ENCODE measurements around the gene FAT1.
"Not testable (repeated sequence)": the region's sequence is repeated elsewhere in the genome, so short reads cannot be mapped to it uniquely, and the experiment has no call there.

Gene FAT1, protein sequence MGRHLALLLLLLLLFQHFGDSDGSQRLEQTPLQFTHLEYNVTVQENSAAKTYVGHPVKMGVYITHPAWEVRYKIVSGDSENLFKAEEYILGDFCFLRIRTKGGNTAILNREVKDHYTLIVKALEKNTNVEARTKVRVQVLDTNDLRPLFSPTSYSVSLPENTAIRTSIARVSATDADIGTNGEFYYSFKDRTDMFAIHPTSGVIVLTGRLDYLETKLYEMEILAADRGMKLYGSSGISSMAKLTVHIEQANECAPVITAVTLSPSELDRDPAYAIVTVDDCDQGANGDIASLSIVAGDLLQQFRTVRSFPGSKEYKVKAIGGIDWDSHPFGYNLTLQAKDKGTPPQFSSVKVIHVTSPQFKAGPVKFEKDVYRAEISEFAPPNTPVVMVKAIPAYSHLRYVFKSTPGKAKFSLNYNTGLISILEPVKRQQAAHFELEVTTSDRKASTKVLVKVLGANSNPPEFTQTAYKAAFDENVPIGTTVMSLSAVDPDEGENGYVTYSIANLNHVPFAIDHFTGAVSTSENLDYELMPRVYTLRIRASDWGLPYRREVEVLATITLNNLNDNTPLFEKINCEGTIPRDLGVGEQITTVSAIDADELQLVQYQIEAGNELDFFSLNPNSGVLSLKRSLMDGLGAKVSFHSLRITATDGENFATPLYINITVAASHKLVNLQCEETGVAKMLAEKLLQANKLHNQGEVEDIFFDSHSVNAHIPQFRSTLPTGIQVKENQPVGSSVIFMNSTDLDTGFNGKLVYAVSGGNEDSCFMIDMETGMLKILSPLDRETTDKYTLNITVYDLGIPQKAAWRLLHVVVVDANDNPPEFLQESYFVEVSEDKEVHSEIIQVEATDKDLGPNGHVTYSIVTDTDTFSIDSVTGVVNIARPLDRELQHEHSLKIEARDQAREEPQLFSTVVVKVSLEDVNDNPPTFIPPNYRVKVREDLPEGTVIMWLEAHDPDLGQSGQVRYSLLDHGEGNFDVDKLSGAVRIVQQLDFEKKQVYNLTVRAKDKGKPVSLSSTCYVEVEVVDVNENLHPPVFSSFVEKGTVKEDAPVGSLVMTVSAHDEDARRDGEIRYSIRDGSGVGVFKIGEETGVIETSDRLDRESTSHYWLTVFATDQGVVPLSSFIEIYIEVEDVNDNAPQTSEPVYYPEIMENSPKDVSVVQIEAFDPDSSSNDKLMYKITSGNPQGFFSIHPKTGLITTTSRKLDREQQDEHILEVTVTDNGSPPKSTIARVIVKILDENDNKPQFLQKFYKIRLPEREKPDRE (N-terminal part only)

DNA sequence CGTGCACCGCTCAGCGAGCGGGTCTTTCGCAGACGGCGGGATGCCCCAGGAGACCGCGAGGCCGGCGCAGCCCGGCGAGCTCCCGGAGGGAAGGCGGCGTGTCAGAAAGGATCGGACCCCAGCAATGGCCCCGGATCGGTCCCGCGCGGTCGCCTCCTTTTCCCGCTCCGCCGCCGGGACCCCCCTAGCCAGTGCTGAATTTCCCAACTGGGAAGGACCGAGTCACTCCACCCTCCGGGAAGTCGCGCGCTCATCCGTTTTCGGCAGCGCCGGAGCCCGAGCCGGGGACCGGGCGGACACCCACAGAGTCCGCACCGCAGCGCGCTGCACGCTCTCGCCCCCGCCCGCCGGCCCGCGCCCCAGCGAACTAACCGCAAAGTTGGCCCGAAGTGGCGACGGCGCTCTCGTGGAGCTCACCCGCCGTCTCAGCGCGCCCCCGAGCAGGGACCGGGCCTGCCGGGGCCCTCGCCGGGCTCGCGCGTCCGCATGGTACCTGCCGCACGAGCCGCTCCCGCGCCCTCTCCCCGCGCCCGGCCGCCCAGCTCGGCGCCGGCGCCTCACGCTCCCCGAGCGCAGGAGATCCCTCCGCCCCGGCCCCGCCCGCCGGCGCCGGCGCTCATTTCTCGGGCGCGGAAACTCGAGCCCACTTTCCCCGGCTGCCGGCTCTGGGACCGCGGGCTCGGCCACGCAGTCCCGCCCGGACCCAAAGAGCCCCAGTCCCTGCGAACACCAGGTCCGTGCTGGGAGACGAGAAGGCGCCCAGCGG lies at the start of gene FAT1:
Gene FAT1 (minus strand): TSS at position 565 of the 766 bp plus-strand sequence. CDS start 14,029 bp downstream, outside the sequence.
- Mint-ChIP-seq H3K9me3 (no peaks in the 10 kb centered on the region), H3K4me3 (no peak within 1 kb of the TSS), H3K4me1 (no peaks in the 10 kb centered on the region), H3K36me3 (no peaks in the 10 kb centered on the region), H3K27ac (no peak within 1 kb of the TSS)
- DNase-seq (ENCODE audit: low spot score in 2 of 2), result no peak
- ATAC-seq, result no peak

- no peak overlapping the region for H3K27ac Mint-ChIP-seq
- H3K9me3 Mint-ChIP-seq, result peaks cover 13% of the 10 kb centered on the region
- no peaks in the 10 kb centered on the region for H3K4me1 Mint-ChIP-seq
- DNase-seq (ENCODE audit: low spot score in 2 of 2) (no peak), ATAC-seq (no peak)
- H3K36me3 Mint-ChIP-seq, result no peaks in the 10 kb centered on the region
- no peak overlapping the region for H3K4me3 Mint-ChIP-seq
Observed at GRCh38 chr4:186772936-186773487, 49.4 kb upstream of the FAT1 start.

DNA sequence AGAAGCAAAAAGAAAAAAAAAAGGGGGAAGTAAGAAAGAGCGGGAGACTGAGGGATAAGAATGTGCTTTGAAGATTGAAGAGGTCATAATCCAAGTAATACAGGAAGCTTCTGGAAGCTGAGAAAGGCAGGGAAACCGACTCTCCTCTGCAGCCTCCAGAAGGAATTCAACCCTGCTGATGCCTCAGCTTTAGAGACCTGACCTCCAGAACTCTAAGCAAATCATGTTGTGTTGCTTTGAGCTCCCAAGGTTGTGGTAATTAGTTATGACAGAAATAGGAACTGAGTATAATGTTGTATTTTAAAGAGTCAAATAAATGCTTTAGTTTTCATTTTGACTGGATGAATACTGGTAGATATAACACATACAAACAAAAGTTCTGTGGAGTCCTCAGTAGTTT lies 48.0 kb upstream of the FAT1 start:
- H3K27ac Mint-ChIP-seq, result no peak overlapping the region
- H3K4me3 Mint-ChIP-seq, result no peak overlapping the region
- H3K4me1 Mint-ChIP-seq, result no peaks in the 10 kb centered on the region
- DNase-seq (ENCODE audit: low spot score in 2 of 2) (no peak), ATAC-seq (no peak)
- H3K9me3 Mint-ChIP-seq, result peaks cover 18% of the 10 kb centered on the region
- H3K36me3 Mint-ChIP-seq, result no peaks in the 10 kb centered on the region

DNA sequence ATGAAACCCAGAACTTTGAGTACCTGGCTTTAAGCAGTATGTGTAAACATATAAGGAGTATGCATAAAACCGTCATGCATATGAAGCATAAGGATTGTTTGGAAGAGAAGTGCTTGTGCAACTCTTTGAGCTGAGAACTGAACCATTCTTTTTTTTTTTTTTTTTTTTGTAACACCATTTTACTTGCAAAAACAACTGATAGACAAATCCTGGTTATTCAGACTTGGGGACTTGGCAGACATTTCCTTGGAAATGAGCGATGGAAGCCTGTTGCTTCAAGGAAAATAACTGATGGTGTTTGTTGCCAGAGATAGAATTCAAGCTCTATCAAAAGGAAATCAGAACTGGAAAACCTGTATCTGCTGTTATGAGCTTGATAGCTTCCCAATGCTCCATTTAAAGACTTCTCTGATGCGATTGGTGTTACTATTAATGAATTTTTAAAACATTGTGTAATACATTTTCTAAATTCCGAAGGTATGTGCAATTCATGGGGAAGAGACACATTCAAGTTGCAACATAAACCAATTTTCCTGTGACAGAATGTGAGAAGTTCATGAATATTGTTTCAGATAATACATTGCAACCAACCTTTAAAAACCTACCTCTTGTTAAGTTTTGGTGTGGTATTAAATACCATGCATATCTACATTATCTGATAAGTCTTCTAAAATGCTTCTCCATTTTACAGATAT lies 47.0 kb upstream of the FAT1 start:
- no peak for DNase-seq (ENCODE audit: low spot score in 2 of 2)
- Mint-ChIP-seq H3K36me3 (no peaks in the 10 kb centered on the region), H3K9me3 (peaks cover 15% of the 10 kb centered on the region), H3K27ac (no peak overlapping the region), H3K4me1 (no peaks in the 10 kb centered on the region), H3K4me3 (no peak overlapping the region)
- ATAC-seq, result no peak

DNA sequence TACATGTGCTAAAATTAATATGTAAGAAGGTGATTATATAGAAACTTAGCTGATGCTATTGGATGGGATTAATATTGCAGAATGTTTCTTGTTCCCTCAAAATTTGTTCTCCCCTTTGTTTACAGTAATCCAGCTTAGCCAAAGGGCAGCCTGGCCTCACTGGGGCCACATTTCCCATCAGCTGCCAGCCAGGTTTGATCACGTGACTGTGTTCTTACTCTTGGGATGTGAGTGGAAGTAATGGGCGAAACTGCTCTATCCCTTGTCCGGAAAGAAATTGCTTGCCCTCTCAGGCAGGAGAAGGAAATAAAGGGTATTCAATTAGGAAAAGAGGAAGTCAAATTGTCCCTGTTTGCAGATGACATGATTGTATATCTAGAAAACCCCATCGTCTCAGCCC lies 44.1 kb upstream of the FAT1 start:
- DNase-seq (ENCODE audit: low spot score in 2 of 2), result no peak
- Mint-ChIP-seq H3K4me3 (no peak overlapping the region), H3K4me1 (no peaks in the 10 kb centered on the region), H3K36me3 (no peaks in the 10 kb centered on the region), H3K9me3 (peaks cover 8% of the 10 kb centered on the region), H3K27ac (no peak overlapping the region)
- no peak for ATAC-seq

GRCh38 chr4:186765673-186766546 lies 42.3 kb upstream of the FAT1 start:
- ATAC-seq, result no peak

GRCh38 chr4:186765138-186765537 lies 41.5 kb upstream of the FAT1 start:
- Mint-ChIP-seq H3K4me3 (no peak overlapping the region), H3K36me3 (no peaks in the 10 kb centered on the region), H3K27ac (no peak overlapping the region), H3K4me1 (no peaks in the 10 kb centered on the region), H3K9me3 (peaks cover 5% of the 10 kb centered on the region)
- DNase-seq (ENCODE audit: low spot score in 2 of 2) (no peak), ATAC-seq (no peak)

More at GRCh38 chr4:186765673-186766546, 42.3 kb upstream of the FAT1 start:
- H3K4me3 Mint-ChIP-seq, result no peak overlapping the region
- no peaks in the 10 kb centered on the region for H3K4me1 Mint-ChIP-seq
- H3K9me3 Mint-ChIP-seq, result peaks cover 5% of the 10 kb centered on the region
- H3K27ac Mint-ChIP-seq, result no peak overlapping the region
- no peak for DNase-seq (ENCODE audit: low spot score in 2 of 2)
- no peaks in the 10 kb centered on the region for H3K36me3 Mint-ChIP-seq

GRCh38 chr4:186764457-186764856 lies 40.8 kb upstream of the FAT1 start:
- Mint-ChIP-seq H3K9me3 (peaks cover 5% of the 10 kb centered on the region), H3K4me1 (no peaks in the 10 kb centered on the region), H3K27ac (no peak overlapping the region), H3K4me3 (no peak overlapping the region), H3K36me3 (no peaks in the 10 kb centered on the region)
- ATAC-seq (no peak), DNase-seq (ENCODE audit: low spot score in 2 of 2) (no peak)

DNA sequence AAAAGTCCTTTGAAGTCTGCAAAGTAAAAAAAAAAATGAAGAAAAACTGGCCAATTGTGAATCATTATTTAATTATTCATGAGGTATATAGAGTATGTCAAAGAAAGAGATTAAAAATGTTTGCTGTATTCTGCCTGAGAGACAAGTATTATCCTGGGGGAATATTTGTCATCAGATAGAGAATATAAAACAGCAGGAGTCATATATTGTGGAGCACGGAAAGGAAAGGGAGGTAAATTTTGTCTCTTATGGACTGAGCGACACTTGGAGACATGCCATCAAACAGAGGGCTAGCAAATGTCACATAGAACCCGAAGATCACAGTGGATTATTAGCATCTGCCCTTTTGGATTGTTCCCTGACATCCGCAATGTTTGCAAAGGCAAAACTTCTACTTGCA lies 39.2 kb upstream of the FAT1 start:
- no peak for DNase-seq (ENCODE audit: low spot score in 2 of 2)
- H3K27ac Mint-ChIP-seq, result no peak overlapping the region

DNA sequence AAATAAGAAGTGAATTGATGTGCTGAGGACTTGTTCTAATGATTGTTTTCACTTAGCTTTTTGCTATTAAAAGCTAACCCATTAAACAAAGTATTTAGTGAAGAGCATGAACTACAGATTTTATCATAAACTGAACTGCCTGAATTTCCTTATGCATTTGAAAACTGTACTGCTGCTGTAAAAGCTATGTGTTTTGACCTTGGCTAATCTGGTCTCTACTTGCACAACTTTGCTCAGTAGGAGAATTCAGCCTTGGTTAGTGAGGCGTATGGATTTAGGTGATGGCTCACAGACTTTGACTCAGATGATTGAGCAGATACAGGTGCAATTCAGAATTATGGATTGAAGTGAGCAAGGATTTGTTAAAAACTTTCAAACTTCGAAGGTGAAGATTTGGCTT lies 38.7 kb upstream of the FAT1 start:
- ATAC-seq (no peak), DNase-seq (ENCODE audit: low spot score in 2 of 2) (no peak)
- no peak overlapping the region for H3K27ac Mint-ChIP-seq
- H3K36me3 Mint-ChIP-seq, result no peaks in the 10 kb centered on the region
- no peaks in the 10 kb centered on the region for H3K4me1 Mint-ChIP-seq
- no peak overlapping the region for H3K4me3 Mint-ChIP-seq
- H3K9me3 Mint-ChIP-seq, result peaks cover 7% of the 10 kb centered on the region

More for the DNA sequence above, 39.2 kb upstream of the FAT1 start:
- Mint-ChIP-seq H3K36me3 (no peaks in the 10 kb centered on the region), H3K9me3 (peaks cover 9% of the 10 kb centered on the region), H3K4me1 (no peaks in the 10 kb centered on the region), H3K4me3 (no peak overlapping the region)
- no peak for ATAC-seq

GRCh38 chr4:186761956-186762355 lies 38.3 kb upstream of the FAT1 start:
- ATAC-seq; H3K36me3 Mint-ChIP-seq; H3K4me1 Mint-ChIP-seq; DNase-seq (ENCODE audit: low spot score in 2 of 2); H3K9me3 Mint-ChIP-seq; H3K27ac Mint-ChIP-seq; H3K4me3 Mint-ChIP-seq: not testable (repeated sequence)

GRCh38 chr4:186761393-186761792 lies 37.7 kb upstream of the FAT1 start:
- no peak overlapping the region for H3K4me3 Mint-ChIP-seq
- H3K9me3 Mint-ChIP-seq, result peaks cover 10% of the 10 kb centered on the region
- H3K27ac Mint-ChIP-seq, result no peak overlapping the region
- DNase-seq (ENCODE audit: low spot score in 2 of 2) (no peak), ATAC-seq (no peak)
- no peaks in the 10 kb centered on the region for H3K36me3 Mint-ChIP-seq
- H3K4me1 Mint-ChIP-seq, result no peaks in the 10 kb centered on the region

GRCh38 chr4:186760576-186760975 lies 36.9 kb upstream of the FAT1 start:
- no peak for ATAC-seq
- no peak overlapping the region for H3K27ac Mint-ChIP-seq
- no peaks in the 10 kb centered on the region for H3K4me1 Mint-ChIP-seq
- H3K4me3 Mint-ChIP-seq, result no peak overlapping the region
- no peaks in the 10 kb centered on the region for H3K36me3 Mint-ChIP-seq
- peaks cover 15% of the 10 kb centered on the region for H3K9me3 Mint-ChIP-seq
- DNase-seq (ENCODE audit: low spot score in 2 of 2), result no peak
